GM18499 (cell line): ENCODE data around the gene OVOL1.

Experiments used
- ATAC-seq: cut with Tn5 transposase; IDR thresholded peaks from one replicate; pipeline ENCODE4 v1.9.1; 2021; ENCODE audit warnings: moderate number of reproducible peaks; ENCODE audit not compliant: insufficient read depth, unreplicated experiment

OVOL1 gene

DNA sequence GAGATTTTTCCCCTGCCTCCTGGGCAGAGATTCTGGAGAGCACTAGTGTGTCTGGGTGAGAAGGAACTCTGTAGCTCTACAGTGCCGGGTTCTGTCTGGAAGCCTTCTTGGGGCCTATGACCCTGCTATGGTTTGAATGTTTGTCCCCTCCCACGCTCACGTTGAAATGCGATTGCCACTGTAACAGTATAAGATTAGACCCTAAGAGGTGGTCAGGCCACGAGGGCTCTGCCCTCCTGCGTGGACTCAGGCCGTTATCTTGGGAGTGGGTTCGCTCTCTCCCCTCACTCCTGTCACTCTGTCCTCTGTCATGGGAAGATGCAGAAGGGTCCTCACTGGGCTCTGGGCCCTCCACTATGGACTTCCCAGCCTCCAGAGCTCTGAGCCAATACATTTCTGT is 9.6 kb upstream of the OVOL1 start:
- no peak for ATAC-seq

- ATAC-seq, result no peak
Measured at GRCh38 chr11:65777821-65778361, 9.0 kb upstream of the OVOL1 start.

DNA sequence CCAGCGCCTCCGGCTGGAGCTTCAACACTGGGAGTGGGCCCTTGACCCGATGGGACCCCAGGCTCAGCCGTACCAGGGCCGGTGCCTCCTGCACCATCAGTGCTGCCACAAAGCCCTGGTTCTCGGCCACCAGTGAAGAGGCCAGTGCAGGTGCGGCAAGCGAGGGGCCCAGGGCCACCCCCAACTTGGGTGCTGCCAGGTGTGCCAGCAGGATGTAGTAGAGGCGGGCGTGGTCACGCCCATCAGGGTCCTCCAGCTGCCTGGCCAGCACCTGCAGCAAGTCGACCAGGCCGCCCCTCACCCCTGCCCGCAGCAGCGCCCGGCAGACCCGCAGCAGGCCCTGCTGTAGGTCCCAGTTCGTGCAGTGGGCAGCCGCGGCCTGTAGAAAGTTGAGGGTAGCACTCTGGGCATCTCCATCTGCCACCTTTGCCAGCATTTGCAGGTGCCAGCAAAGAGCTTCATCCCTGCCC is 8.4 kb upstream of the OVOL1 start:
- no peak for ATAC-seq

DNA sequence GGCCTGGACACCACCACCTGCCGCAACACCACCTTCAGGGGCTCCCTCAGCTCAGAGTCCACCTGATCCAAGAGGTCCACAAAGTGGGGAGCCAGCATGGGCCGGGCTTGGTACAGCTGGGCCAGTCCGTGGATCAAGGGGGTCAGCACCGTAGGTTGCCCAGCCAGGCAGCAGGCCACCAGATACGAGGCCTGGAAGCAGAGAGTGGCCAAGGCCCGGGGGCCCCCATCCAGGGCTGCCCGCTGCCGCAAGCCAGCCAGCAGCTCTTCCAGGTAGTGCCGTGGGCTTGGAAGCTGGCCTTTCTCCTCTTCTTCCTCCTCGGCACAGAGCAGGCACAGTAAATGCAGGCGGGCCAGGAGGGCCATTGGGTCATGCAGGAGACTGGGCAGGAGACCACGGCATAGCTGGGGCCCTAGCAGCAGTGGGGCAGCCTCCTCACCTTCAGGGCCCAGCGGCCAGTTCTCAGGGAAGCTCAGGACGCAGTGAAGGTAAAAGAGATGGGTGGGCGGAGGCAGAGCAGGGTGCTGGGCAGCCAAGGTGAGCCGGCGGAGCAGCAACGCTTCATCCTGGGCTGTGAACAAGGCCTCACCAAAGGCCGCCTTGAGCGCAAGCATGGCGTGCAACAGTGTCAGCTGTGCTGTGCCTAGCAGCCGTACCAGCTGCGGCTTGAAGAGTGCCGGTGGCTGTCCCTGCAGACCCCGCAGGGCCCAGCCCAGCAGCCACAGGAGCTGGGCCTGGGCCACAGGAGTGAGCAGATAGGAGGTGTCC is 7.8 kb upstream of the OVOL1 start:
- no peak for ATAC-seq

- ATAC-seq, result no peak
Measured at GRCh38 chr11:65779669-65779918, 7.3 kb upstream of the OVOL1 start.

- ATAC-seq, result no peak
Measured at GRCh38 chr11:65779919-65780769, 6.7 kb upstream of the OVOL1 start.

- no peak for ATAC-seq
Measured at GRCh38 chr11:65780770-65781151, 6.1 kb upstream of the OVOL1 start, which contains the start of gene AP5B1. AP5B1 (minus strand) TSS chr11:65780976; CDS start chr11:65780591, 385 bp downstream.

DNA sequence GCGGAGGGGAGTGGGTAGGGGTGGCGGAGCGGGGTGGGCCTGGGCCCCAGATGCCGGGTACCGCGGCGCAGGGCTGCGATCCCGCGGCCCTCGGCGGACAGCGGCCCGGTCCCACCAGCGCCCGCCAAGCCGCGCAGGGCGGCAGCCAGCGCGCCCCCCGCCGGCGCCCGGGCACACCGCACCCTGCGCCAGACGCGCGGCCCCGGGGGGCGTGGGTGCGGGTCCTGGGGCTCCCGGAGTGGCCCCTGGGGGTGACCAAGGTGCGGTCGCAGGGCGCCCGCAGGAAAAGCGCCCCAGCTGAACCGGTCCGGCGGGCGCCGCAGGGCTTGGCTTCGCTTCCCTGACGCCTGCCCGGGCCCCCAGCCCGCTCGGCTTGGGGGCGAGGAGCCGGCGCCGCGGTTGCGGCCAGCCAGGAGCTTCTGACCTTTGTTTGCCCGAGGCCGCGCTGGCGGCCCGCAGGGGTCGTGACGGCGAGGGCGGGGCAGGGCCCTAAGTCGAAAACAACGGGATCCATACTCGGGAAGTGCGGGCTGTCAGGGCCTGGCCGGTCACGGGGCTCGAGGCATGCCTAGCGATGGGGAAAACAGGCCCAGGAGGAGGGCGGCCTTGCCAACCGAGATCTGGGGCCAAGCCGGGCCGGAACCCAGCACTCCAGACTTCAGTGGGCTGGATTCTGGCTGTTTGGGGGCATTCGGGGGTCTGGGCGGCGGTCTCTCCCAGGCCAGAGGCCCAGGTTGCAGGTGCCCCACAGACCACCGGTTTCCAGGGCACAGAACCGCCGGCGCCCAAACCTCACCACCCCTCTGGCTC is 5.5 kb upstream of the OVOL1 start:
- no peak for ATAC-seq

DNA sequence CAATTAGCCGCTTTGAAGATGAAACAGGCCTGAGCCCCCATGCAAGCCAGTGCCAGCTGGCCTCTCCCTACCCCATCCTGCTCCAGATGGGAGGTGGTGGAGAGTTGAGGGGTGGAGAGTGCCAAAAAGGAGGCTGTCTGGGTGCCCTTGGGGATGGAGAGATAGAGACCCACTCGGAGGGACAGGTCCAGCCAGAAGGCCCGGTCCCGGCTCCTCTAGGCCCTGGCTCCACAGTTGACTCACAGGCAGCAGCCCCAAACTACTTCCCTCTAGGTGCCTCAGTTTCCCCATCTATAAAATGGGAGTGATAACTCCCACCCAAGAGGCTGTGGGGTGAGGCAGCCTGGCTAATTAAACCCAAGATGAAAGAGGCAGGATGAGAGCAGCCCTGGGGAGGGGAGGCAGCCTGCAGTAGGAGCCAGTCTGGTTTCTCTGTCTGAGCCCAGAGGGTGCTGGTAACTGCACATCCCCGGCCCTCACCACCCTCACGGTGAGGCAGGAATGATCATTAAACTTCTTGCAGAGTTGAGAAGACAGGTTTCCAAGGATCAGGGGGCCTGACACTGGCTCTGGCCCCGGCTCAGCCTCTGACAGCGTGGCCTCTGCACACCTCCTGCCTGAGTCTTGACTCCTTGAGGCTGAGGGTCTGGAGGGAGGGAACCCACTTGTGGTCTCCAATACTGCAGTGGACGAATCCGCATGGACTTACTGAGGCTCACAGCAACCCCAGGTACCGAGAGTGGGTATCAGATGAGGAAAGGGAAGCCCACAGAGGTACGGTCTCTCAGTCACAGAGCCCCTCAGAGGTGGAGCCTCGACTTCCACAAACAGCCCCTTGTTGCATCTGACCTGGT is 4.7 kb upstream of the OVOL1 start:
- no peak for ATAC-seq

- ATAC-seq, result no peak
Measured at GRCh38 chr11:65782816-65783228, 4.0 kb upstream of the OVOL1 start.

- ATAC-seq, result no peak
Measured at GRCh38 chr11:65785319-65786007, 1.4 kb upstream of the OVOL1 start.

DNA sequence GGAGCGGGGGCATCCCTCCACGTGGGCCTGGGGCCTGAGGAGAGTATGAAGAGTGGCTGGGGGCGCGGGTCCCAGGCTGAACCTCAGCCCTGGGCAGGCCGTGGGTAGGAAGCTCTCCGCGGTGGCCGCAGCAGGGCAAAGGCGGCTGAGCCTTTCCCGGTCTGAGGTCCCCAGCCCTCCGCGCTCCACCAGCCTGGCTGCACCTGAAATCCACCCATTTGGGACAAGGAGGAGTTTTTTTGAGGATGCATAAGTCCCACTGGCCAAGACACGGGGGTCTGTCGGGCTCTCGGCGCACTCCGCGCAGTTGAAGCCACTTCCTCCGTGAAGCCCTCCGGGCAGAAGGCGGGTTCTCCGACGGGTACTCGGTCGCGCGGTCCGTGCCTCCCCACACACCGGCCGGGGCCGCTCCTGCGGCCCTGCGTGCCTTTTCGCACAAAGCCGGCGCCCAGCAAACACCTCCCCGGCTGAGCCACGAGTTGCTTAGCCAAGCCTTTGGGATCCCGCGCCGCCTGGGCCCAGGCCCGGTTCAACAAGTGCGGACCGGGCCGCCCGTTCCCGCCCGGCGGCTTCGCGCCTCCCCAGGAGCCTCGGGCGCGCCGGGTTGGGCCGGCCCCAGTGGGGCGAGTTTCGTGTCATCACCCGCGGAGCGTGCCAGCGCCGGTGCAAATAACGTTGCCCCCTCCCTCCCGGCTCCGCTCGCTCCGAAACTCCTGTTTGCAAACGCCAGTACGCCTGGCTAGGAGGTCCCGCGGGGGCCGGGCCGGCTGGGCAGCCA is 666 bp upstream of the OVOL1 start:
- ATAC-seq, result no peak

- no peak for ATAC-seq
Measured at GRCh38 chr11:65787649-65788622, 1.1 kb downstream of the OVOL1 start.

- ATAC-seq, result no peak
Measured at GRCh38 chr11:65788821-65789220, 2.0 kb downstream of the OVOL1 start.

DNA sequence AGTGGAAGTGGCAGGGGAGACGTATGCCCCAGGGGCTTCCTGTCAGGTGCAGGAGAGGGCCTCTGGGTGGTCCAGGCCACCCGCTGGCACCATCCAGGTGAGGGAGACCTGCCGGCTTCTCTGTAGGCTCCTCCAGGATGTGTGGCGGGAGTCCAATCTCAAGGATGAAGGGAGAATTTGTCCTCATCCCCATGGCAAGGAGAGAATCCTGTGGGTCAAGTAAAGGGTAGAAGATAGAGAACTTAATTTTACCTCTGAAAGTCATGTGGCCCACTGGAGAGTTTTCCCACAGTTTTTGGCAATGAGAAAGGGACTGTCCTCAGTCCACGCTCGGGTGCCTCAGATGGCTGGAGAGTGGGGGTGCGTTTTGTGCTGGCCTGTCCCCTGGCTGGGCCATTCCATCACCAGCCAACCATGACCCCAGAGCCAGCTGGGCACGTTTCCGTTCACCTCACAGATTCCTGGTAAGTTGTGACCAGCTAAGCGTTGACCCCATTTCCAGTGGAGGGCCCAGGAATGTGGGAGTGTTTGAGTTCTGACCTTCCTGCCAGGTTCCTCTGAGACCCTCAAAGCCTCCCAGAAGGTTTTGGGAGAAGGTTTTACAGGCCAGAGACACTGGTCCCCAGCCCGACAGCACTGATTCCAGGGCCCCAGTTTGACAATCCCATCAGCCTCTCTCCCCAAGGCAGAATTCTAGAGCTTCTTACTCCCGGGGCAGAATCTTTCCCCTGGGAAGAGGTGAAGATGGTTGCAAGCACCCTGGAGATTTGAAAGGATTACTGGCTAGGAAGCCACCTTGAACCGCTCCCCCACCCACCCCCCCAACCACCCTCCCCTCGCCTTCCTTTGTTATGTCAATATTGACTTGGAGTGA is 2.6 kb downstream of the OVOL1 start:
- ATAC-seq, result no peak
